ENCODE results near the gene SERPINA9.

The SERPINA9 gene

GRCh38 chr14:94449930-94450329, 26.1 kb downstream of the SERPINA9 start:
- DNase-seq (ENCODE audit: low read depth), result no peak
- TF ChIP-seq, protein P1, sequence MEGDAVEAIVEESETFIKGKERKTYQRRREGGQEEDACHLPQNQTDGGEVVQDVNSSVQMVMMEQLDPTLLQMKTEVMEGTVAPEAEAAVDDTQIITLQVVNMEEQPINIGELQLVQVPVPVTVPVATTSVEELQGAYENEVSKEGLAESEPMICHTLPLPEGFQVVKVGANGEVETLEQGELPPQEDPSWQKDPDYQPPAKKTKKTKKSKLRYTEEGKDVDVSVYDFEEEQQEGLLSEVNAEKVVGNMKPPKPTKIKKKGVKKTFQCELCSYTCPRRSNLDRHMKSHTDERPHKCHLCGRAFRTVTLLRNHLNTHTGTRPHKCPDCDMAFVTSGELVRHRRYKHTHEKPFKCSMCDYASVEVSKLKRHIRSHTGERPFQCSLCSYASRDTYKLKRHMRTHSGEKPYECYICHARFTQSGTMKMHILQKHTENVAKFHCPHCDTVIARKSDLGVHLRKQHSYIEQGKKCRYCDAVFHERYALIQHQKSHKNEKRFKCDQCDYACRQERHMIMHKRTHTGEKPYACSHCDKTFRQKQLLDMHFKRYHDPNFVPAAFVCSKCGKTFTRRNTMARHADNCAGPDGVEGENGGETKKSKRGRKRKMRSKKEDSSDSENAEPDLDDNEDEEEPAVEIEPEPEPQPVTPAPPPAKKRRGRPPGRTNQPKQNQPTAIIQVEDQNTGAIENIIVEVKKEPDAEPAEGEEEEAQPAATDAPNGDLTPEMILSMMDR (IDR thresholded peaks at IDR 0.05; ENCODE audit: insufficient read depth, low read depth, low read length, missing control alignments), result no peak
- H3K4me3 ChIP-seq (ENCODE audit: low read depth, low read length), result no peak overlapping the region

- TF ChIP-seq, protein P1 (IDR thresholded peaks at IDR 0.05; ENCODE audit: insufficient read depth, low read depth, low read length, missing control alignments), result no peak
- H3K4me3 ChIP-seq (ENCODE audit: low read depth, low read length), result no peak overlapping the region
- DNase-seq (ENCODE audit: low read depth), result no peak
Measured at GRCh38 chr14:94448071-94448808, 27.8 kb downstream of the SERPINA9 start.

DNA sequence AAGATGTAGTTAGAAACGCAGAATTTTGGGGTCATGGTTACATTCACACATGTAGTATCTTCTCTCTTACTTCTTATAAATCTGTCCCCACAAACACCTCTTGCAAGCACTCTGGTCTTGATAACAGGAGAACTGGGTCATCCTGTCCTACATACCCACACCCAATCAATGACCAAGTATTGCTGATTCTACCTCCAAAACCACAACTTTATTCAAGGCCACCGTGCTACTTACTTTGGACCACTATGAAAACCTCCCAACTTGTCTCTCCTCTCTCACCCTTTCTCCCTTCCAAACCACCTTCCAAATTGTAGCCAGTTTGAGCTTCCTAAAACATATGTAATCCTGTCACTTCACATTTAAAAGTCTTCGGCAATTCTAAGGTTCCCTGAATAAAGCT, 28.8 kb downstream of the SERPINA9 start:
- DNase-seq (ENCODE audit: low read depth), result no peak
- TF ChIP-seq, protein P1 (IDR thresholded peaks at IDR 0.05; ENCODE audit: insufficient read depth, low read depth, low read length, missing control alignments), result no peak

GRCh38 chr14:94446126-94446525, 29.9 kb downstream of the SERPINA9 start:
- TF ChIP-seq, protein P1 (IDR thresholded peaks at IDR 0.05; ENCODE audit: insufficient read depth, low read depth, low read length, missing control alignments), result no peak
- no peak overlapping the region for H3K4me3 ChIP-seq (ENCODE audit: low read depth, low read length)
- no peak for DNase-seq (ENCODE audit: low read depth)

More for the DNA sequence above, 28.8 kb downstream of the SERPINA9 start:
- H3K4me3 ChIP-seq (ENCODE audit: low read depth, low read length), result no peak overlapping the region

DNA sequence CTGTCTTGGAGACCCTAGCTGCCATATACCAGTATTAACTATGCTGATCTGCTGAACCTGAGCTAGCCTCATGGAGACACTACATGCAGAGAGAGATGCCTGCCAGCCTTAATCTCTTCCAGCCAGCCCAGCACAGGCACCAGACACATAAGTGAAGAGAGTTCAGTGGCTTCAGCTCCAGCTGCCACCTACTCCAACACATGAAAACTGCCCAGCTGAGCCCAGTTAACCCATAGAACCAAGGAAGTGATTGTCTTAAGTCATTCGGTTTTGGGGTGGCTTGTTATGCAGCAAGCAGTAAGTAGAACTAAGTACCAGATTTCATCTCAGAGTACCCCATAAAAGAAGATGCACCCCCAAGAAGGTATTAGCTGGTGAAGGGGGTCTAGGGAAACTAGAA, 31.0 kb downstream of the SERPINA9 start:
- DNase-seq (ENCODE audit: low read depth), result no peak
- TF ChIP-seq, protein P1 (IDR thresholded peaks at IDR 0.05; ENCODE audit: insufficient read depth, low read depth, low read length, missing control alignments), result no peak
- H3K4me3 ChIP-seq (ENCODE audit: low read depth, low read length), result no peak overlapping the region

- TF ChIP-seq, protein P1 (IDR thresholded peaks at IDR 0.05; ENCODE audit: insufficient read depth, low read depth, low read length, missing control alignments), result no peak
- no peak for DNase-seq (ENCODE audit: low read depth)
- no peak overlapping the region for H3K4me3 ChIP-seq (ENCODE audit: low read depth, low read length)
Measured at GRCh38 chr14:94441531-94442205, 34.3 kb downstream of the SERPINA9 start.

Data from GM12865 (cell line).